GM21381 (cell line): ENCODE data around the gene YAF2.

Experiments
- ATAC-seq: cut with Tn5 transposase; IDR thresholded peaks from one replicate; pipeline ENCODE4 v1.9.1; 2021; ENCODE audit warnings: mild to moderate bottlenecking, moderate library complexity; ENCODE audit not compliant: unreplicated experiment

The YAF2 gene

GRCh38 chr12:42238240-42239140, at the start of gene YAF2:
TSS of gene YAF2 (minus strand) at chr12:42238248. CDS start at chr12:42238180, 68 bp downstream.
- ATAC-seq: peak; percentile 83

GRCh38 chr12:42286741-42287140, 48.7 kb upstream of the YAF2 start:
- ATAC-seq: no peak

GRCh38 chr12:42285431-42285830, 47.4 kb upstream of the YAF2 start:
- ATAC-seq: no peak

GRCh38 chr12:42284876-42285275, 46.8 kb upstream of the YAF2 start:
- no peak for ATAC-seq

- ATAC-seq: no peak
Measured at GRCh38 chr12:42284157-42284556, 46.1 kb upstream of the YAF2 start.

GRCh38 chr12:42283739-42284138, 45.7 kb upstream of the YAF2 start:
- no peak for ATAC-seq

- ATAC-seq: no peak
Measured at GRCh38 chr12:42282294-42282693, 44.2 kb upstream of the YAF2 start.

GRCh38 chr12:42281844-42282243, 43.8 kb upstream of the YAF2 start:
- no peak for ATAC-seq

- no peak for ATAC-seq
Measured at GRCh38 chr12:42281278-42281677, 43.2 kb upstream of the YAF2 start.

GRCh38 chr12:42278128-42278510, 40.1 kb upstream of the YAF2 start:
- no peak for ATAC-seq

GRCh38 chr12:42277396-42278127, 39.5 kb upstream of the YAF2 start:
- no peak for ATAC-seq

GRCh38 chr12:42275499-42275898, 37.5 kb upstream of the YAF2 start:
- no peak for ATAC-seq

- no peak for ATAC-seq
Measured at GRCh38 chr12:42273706-42274105, 35.7 kb upstream of the YAF2 start.

- ATAC-seq: no peak
Measured at GRCh38 chr12:42270596-42270995, 32.5 kb upstream of the YAF2 start.

- ATAC-seq: no peak
Measured at GRCh38 chr12:42267413-42268190, 29.6 kb upstream of the YAF2 start.

GRCh38 chr12:42266579-42267230, 28.7 kb upstream of the YAF2 start:
- no peak for ATAC-seq

GRCh38 chr12:42262271-42262670, 24.2 kb upstream of the YAF2 start:
- no peak for ATAC-seq

GRCh38 chr12:42261708-42262107, 23.7 kb upstream of the YAF2 start:
- no peak for ATAC-seq

- ATAC-seq: no peak
Measured at GRCh38 chr12:42260518-42260917, 22.5 kb upstream of the YAF2 start.

GRCh38 chr12:42259699-42260098, 21.7 kb upstream of the YAF2 start:
- no peak for ATAC-seq

- ATAC-seq: no peak
Measured at GRCh38 chr12:42255866-42256261, 17.8 kb upstream of the YAF2 start.
